ENCODE results near the gene TTC7B. TPM values are rescaled to one million over a fixed set of nuclear protein-coding genes. Genes with fewer than 3 reads are reported as not detected.

Gene TTC7B
- polyA plus RNA-seq, 1 donor (not counting 4 experiments of a cell fraction or from before 2014, with no cell fraction given): 21.4 TPM

DNA sequence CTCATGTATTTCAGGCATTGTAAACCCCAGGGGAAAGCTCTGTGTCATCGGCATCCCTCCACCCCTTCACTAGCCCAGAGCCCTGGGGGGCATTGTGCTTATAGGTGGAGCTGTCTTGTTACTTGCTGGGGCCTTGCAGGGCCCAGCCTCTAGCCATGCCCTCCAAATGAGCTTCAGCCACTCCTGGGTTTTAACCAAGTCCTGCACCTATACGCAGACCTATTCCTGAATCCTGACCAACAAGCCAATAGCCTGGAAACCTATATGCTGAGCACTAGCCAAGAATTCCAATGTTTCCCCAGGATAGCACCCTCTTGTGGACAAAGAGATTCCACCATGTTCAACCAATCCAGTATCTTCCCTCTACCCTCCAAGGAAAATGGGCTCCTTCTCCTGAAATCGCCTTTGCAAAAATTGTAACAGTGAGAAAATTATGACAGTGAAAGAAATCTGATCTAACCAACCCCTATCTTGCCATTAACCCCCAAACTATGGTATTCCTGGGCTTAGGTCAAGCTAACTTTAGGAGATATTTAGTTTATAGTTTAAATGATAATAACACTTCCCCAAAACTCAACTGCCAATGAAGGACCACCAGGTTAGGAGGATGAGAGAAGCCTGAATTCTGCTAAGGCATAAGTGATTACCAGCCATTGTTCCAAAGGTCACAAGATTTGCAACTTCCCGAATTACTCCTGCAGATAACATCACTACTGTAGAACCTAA, 55.5 kb downstream of the TTC7B start:
- no peak for FAIRE-seq
- Histone ChIP-seq H3K9me1 (ENCODE audit: control insufficient read depth, extremely low read depth, insufficient read depth, low read length) (no peaks in the 10 kb centered on the region), H3K9ac (ENCODE audit: control insufficient read depth, extremely low read depth, insufficient read depth, low read length) (no peak overlapping the region), H3K27ac (ENCODE audit: control insufficient read depth, insufficient read depth, low read length) (no peak overlapping the region), H3K4me1 (ENCODE audit: control insufficient read depth, extremely low read depth, insufficient read depth, low read length) (peaks cover 10% of the 10 kb centered on the region), H3K36me3 (ENCODE audit: control insufficient read depth in 2 of 2, extremely low read depth in 1 of 2, insufficient read depth in 2 of 2, low read length in 2 of 2) (no peaks in the 10 kb centered on the region), H3K4me2 (ENCODE audit: control insufficient read depth, extremely low read depth, insufficient read depth, low read depth, low read length) (no peak overlapping the region), H2AFZ (ENCODE audit: control insufficient read depth, low read length) (no peak overlapping the region), H3K79me2 (ENCODE audit: control insufficient read depth, insufficient read depth, low read length) (no peaks in the 10 kb centered on the region), H3K4me3 (ENCODE audit: control insufficient read depth in 2 of 3, extremely low read depth in 1 of 3, insufficient read depth in 2 of 3, low read depth in 1 of 3, low read length in 3 of 3) (no peak overlapping the region), H3K9me3 (ENCODE audit: control insufficient read depth, low read depth, low read length) (no peaks in the 10 kb centered on the region), H3K27me3 (ENCODE audit: control insufficient read depth, extremely low read depth, insufficient read depth, low read length) (no peaks in the 10 kb centered on the region), H4K20me1 (ENCODE audit: control insufficient read depth, extremely low read depth, insufficient read depth, low read length) (no peaks in the 10 kb centered on the region)
- dilution Hi-C loops (cut with MboI; ENCODE audit: extremely low pct_ligation_motif_present, low sequenced_read_pairs): no loop called here
- no peak for TF ChIP-seq EZH2 (IDR thresholded peaks at IDR 0.05; ENCODE audit: low read length)
- TF ChIP-seq, protein P1, sequence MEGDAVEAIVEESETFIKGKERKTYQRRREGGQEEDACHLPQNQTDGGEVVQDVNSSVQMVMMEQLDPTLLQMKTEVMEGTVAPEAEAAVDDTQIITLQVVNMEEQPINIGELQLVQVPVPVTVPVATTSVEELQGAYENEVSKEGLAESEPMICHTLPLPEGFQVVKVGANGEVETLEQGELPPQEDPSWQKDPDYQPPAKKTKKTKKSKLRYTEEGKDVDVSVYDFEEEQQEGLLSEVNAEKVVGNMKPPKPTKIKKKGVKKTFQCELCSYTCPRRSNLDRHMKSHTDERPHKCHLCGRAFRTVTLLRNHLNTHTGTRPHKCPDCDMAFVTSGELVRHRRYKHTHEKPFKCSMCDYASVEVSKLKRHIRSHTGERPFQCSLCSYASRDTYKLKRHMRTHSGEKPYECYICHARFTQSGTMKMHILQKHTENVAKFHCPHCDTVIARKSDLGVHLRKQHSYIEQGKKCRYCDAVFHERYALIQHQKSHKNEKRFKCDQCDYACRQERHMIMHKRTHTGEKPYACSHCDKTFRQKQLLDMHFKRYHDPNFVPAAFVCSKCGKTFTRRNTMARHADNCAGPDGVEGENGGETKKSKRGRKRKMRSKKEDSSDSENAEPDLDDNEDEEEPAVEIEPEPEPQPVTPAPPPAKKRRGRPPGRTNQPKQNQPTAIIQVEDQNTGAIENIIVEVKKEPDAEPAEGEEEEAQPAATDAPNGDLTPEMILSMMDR (optimal IDR thresholded peaks at IDR 0.05 in 1 of 3, IDR thresholded peaks at IDR 0.05 in 1 of 3, conservative IDR thresholded peaks at IDR 0.05 in 1 of 3; ENCODE audit: extremely low read depth in 1 of 3, insufficient read depth in 2 of 3, low read length in 3 of 3): peak; percentile 60 to 68 (median 65)
- no peak for DNase-seq (ENCODE audit: low read depth, low spot score)

DNA sequence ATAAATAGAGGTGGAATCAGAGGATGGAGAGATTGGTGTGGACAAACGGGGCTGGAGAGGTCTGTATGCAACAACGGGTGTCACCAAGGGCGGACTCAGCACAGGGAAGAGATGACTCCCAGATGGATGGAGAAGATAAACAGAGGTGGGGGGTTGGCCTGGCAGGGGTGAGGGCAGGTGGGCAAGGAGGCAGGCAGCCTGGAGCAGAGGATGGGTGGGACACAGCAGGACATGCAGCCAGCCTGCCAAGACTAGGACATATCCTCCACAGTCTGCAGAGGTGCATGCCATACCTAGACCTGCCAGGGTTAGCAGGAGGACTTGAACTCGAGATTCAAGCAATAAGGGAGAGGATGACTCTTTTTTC, 56.2 kb downstream of the TTC7B start:
- FAIRE-seq: no peak
- peaks cover 10% of the 10 kb centered on the region for H3K4me1 ChIP-seq (ENCODE audit: control insufficient read depth, extremely low read depth, insufficient read depth, low read length)
- H3K36me3 ChIP-seq (ENCODE audit: control insufficient read depth in 2 of 2, extremely low read depth in 1 of 2, insufficient read depth in 2 of 2, low read length in 2 of 2): no peaks in the 10 kb centered on the region
- H3K9me3 ChIP-seq (ENCODE audit: control insufficient read depth, low read depth, low read length): no peaks in the 10 kb centered on the region
- H3K9ac ChIP-seq (ENCODE audit: control insufficient read depth, extremely low read depth, insufficient read depth, low read length): no peak overlapping the region
- no peak overlapping the region for H3K27ac ChIP-seq (ENCODE audit: control insufficient read depth, insufficient read depth, low read length)
- H3K4me2 ChIP-seq (ENCODE audit: control insufficient read depth, extremely low read depth, insufficient read depth, low read depth, low read length): no peak overlapping the region
- H3K4me3 ChIP-seq (ENCODE audit: control insufficient read depth in 2 of 3, extremely low read depth in 1 of 3, insufficient read depth in 2 of 3, low read depth in 1 of 3, low read length in 3 of 3): no peak overlapping the region
- no peak for TF ChIP-seq EZH2 (IDR thresholded peaks at IDR 0.05; ENCODE audit: low read length)
- TF ChIP-seq, protein P1 (optimal IDR thresholded peaks at IDR 0.05 in 1 of 3, IDR thresholded peaks at IDR 0.05 in 1 of 3, conservative IDR thresholded peaks at IDR 0.05 in 1 of 3; ENCODE audit: extremely low read depth in 1 of 3, insufficient read depth in 2 of 3, low read length in 3 of 3): no peak
- dilution Hi-C loops (cut with MboI; ENCODE audit: extremely low pct_ligation_motif_present, low sequenced_read_pairs): no loop called here
- no peaks in the 10 kb centered on the region for H4K20me1 ChIP-seq (ENCODE audit: control insufficient read depth, extremely low read depth, insufficient read depth, low read length)
- no peaks in the 10 kb centered on the region for H3K27me3 ChIP-seq (ENCODE audit: control insufficient read depth, extremely low read depth, insufficient read depth, low read length)
- H3K79me2 ChIP-seq (ENCODE audit: control insufficient read depth, insufficient read depth, low read length): no peaks in the 10 kb centered on the region
- no peaks in the 10 kb centered on the region for H3K9me1 ChIP-seq (ENCODE audit: control insufficient read depth, extremely low read depth, insufficient read depth, low read length)
- no peak for DNase-seq (ENCODE audit: low read depth, low spot score)
- no peak overlapping the region for H2AFZ ChIP-seq (ENCODE audit: control insufficient read depth, low read length)

All from keratinocyte (primary cell).